Activated CD8-positive, alpha-beta T cell treated with anti-CD3 and anti-CD28 coated beads for 36 hours (primary cell): ENCODE measurements around the gene PCCA. TPM values are rescaled to one million over a fixed set of nuclear protein-coding genes. Genes with fewer than 3 reads are reported as not detected.

ENCODE experiments used
- ATAC-seq: fragments of 200-7000 bp; cut with Tn5 transposase; one replicate; pipeline ENCODE4 v1.10.0; 2021; ENCODE audit warnings: mild to moderate bottlenecking, moderate library complexity
- CTCF ChIA-PET: fragments of 350-600 bp; sonication (Branson Sonifier 250); formaldehyde crosslinking; loops from one replicate; lab custom pipeline; 2021; ENCODE audit warnings: antibody characterized with exemption; lab: Charles Lee
- POLR2A ChIA-PET: fragments of 350-600 bp; sonication (Branson Sonifier 250); formaldehyde crosslinking; loops from one replicate; lab custom pipeline; 2021; ENCODE audit warnings: antibody characterized with exemption; lab: Charles Lee
- DNase-seq: peaks from one replicate; pipeline ENCODE4 v3.0.0-alpha.2; 2020
- H3K27ac Mint-ChIP-seq: one replicate; pipeline ENCODE4 v1.8.0; 2021; ENCODE audit warnings: mild to moderate bottlenecking, mixed read lengths
- H3K27me3 Mint-ChIP-seq: one replicate; pipeline ENCODE4 v1.8.0; 2021; ENCODE audit warnings: mixed read lengths
- H3K36me3 Mint-ChIP-seq: one replicate; pipeline ENCODE4 v1.8.0; 2021; ENCODE audit warnings: low read depth, mixed read lengths
- H3K4me1 Mint-ChIP-seq: one replicate; pipeline ENCODE4 v1.8.0; 2021; ENCODE audit warnings: low read depth, mixed read lengths
- H3K4me3 Mint-ChIP-seq: one replicate; pipeline ENCODE4 v1.8.0; 2021; ENCODE audit warnings: mild to moderate bottlenecking, moderate library complexity, mixed read lengths
- H3K9me3 Mint-ChIP-seq: one replicate; pipeline ENCODE4 v1.8.0; 2021; ENCODE audit warnings: mixed read lengths
- intact Hi-C: fragments of 100-400 bp; cut with micrococcal nuclease; formaldehyde crosslinking; loops from one replicate; pipeline ENCODE4 v1.10.0; 2022
- total RNA-seq, 2 experiments: library from RNA; stranded (reverse); gene quantifications; one replicate each; pipeline ENCODE4 v1.2.3, GENCODE V29; 2021
- TF ChIP-seq, protein P1 (sequence below): fragments of 200-600 bp; IDR thresholded peaks from one replicate; pipeline ENCODE4 v1.8.0; 2022; ENCODE audit warnings: antibody characterized with exemption, mild to moderate bottlenecking

Gene PCCA
- total RNA-seq, 2 experiments from 2014 or later, result 8.4 to 9.2 TPM

- H3K4me3 Mint-ChIP-seq, result no peak overlapping the region
- H3K27me3 Mint-ChIP-seq, result no peaks in the 10 kb centered on the region
- TF ChIP-seq, protein P1, sequence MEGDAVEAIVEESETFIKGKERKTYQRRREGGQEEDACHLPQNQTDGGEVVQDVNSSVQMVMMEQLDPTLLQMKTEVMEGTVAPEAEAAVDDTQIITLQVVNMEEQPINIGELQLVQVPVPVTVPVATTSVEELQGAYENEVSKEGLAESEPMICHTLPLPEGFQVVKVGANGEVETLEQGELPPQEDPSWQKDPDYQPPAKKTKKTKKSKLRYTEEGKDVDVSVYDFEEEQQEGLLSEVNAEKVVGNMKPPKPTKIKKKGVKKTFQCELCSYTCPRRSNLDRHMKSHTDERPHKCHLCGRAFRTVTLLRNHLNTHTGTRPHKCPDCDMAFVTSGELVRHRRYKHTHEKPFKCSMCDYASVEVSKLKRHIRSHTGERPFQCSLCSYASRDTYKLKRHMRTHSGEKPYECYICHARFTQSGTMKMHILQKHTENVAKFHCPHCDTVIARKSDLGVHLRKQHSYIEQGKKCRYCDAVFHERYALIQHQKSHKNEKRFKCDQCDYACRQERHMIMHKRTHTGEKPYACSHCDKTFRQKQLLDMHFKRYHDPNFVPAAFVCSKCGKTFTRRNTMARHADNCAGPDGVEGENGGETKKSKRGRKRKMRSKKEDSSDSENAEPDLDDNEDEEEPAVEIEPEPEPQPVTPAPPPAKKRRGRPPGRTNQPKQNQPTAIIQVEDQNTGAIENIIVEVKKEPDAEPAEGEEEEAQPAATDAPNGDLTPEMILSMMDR, result no peak
- ChIA-PET POLR2A (interaction anchor here (0.6 kb wide), 1 partner anchor 705 kb away, joined by 3 read pairs; no protein-coding TSS in a partner anchor), CTCF (no interaction called here)
- no peaks in the 10 kb centered on the region for H3K9me3 Mint-ChIP-seq
- H3K4me1 Mint-ChIP-seq, result no peaks in the 10 kb centered on the region
- ATAC-seq (no peak), DNase-seq (no peak)
- peaks cover 4% of the 10 kb centered on the region for H3K36me3 Mint-ChIP-seq
- intact Hi-C loops, result no loop called here
- no peak overlapping the region for H3K27ac Mint-ChIP-seq
Measured at GRCh38 chr13:100363874-100364273, 275.0 kb downstream of the PCCA start.

GRCh38 chr13:100364591-100364990 lies 275.7 kb downstream of the PCCA start:
- TF ChIP-seq, protein P1, result no peak
- DNase-seq (no peak), ATAC-seq (no peak)
- Mint-ChIP-seq H3K9me3 (no peaks in the 10 kb centered on the region), H3K27me3 (no peaks in the 10 kb centered on the region), H3K36me3 (peaks cover 8% of the 10 kb centered on the region), H3K27ac (no peak overlapping the region), H3K4me3 (no peak overlapping the region), H3K4me1 (peaks cover 4% of the 10 kb centered on the region)
- ChIA-PET POLR2A (interaction anchor here (0.6 kb wide), 1 partner anchor 706 kb away, joined by 3 read pairs; no protein-coding TSS in a partner anchor), CTCF (no interaction called here)
- intact Hi-C loops, result no loop called here

- Mint-ChIP-seq H3K4me3 (no peak overlapping the region), H3K27me3 (no peaks in the 10 kb centered on the region), H3K9me3 (no peaks in the 10 kb centered on the region), H3K4me1 (peaks cover 5% of the 10 kb centered on the region), H3K27ac (no peak overlapping the region), H3K36me3 (peaks cover 9% of the 10 kb centered on the region)
- DNase-seq (no peak), ATAC-seq (no peak)
- ChIA-PET CTCF (no interaction called here), POLR2A (no interaction called here)
- TF ChIP-seq, protein P1, result no peak
- intact Hi-C loops, result no loop called here
Measured at GRCh38 chr13:100365680-100366079, 276.8 kb downstream of the PCCA start.

GRCh38 chr13:100378533-100378932 lies 289.6 kb downstream of the PCCA start:
- TF ChIP-seq, protein P1, result no peak

GRCh38 chr13:100381595-100382224 lies 292.8 kb downstream of the PCCA start:
- POLR2A ChIA-PET, result interaction anchor here (0.5 kb wide), 1 partner anchor 1996 kb away, joined by 3 read pairs; no protein-coding TSS in a partner anchor
- Mint-ChIP-seq H3K4me3 (no peak overlapping the region), H3K4me1 (peaks cover 4% of the 10 kb centered on the region), H3K36me3 (peaks cover 25% of the 10 kb centered on the region), H3K27ac (no peak overlapping the region), H3K9me3 (peaks cover 17% of the 10 kb centered on the region), H3K27me3 (no peaks in the 10 kb centered on the region)
- DNase-seq (no peak), ATAC-seq (no peak)
- intact Hi-C loops, result no loop called here
- TF ChIP-seq, protein P1, result no peak
- CTCF ChIA-PET, result interaction anchor here (1.0 kb wide), 1 partner anchor 10 kb away, joined by 3 read pairs; no protein-coding TSS in a partner anchor

More at GRCh38 chr13:100378533-100378932, 289.6 kb downstream of the PCCA start:
- Mint-ChIP-seq H3K9me3 (peaks cover 27% of the 10 kb centered on the region), H3K4me1 (peaks cover 4% of the 10 kb centered on the region), H3K27ac (no peak overlapping the region), H3K27me3 (no peaks in the 10 kb centered on the region), H3K4me3 (no peak overlapping the region), H3K36me3 (peaks cover 41% of the 10 kb centered on the region)
- intact Hi-C loops, result no loop called here
- CTCF ChIA-PET, result no interaction called here
- ATAC-seq, result no peak
- POLR2A ChIA-PET, result no interaction called here
- no peak for DNase-seq
